Neural cell (in vitro differentiated cells): ENCODE measurements around the gene EEIG1. TPM values are rescaled to one million over a fixed set of nuclear protein-coding genes. Genes with fewer than 3 reads are reported as not detected.

Source experiments
- H2AFZ ChIP-seq: fragments of 200-600, 300-800 bp; sonication (generic), shearing (Covaris generic); 2 replicates; pipeline ENCODE4 v1.6.0; 2014; ENCODE audit warnings: low read depth, mild to moderate bottlenecking, antibody characterized with exemption, low read length, moderate library complexity
- H3F3A ChIP-seq: fragments of 200-600 bp; shearing (Covaris generic); 2 replicates; pipeline ENCODE4 v1.6.1; 2016; ENCODE audit warnings: mild to moderate bottlenecking, moderate library complexity, mixed read lengths, antibody characterized with exemption, low read length; ENCODE audit not compliant: insufficient read depth, poor library complexity, severe bottlenecking
- H3K27ac ChIP-seq: fragments of 200-600, 300-800 bp; sonication (generic), shearing (Covaris generic); 2 replicates; pipeline ENCODE4 v1.5.1; 2014; ENCODE audit warnings: mild to moderate bottlenecking, low read length, moderate library complexity
- H3K27me3 ChIP-seq: fragments of 300-800, 200-600 bp; sonication (generic), shearing (Covaris generic); 2 replicates; pipeline ENCODE4 v1.6.0; 2014; ENCODE audit warnings: mild to moderate bottlenecking, low read depth, low read length, moderate library complexity; ENCODE audit not compliant: insufficient read depth
- H3K36me3 ChIP-seq: fragments of 300-800, 200-600 bp; sonication (generic), shearing (Covaris generic); 2 replicates; pipeline ENCODE4 v1.5.1; 2014; ENCODE audit warnings: mild to moderate bottlenecking, antibody characterized with exemption, low read length, moderate library complexity; ENCODE audit not compliant: insufficient read depth
- H3K4me2 ChIP-seq: fragments of 300-800, 200-600 bp; sonication (generic), shearing (Covaris generic); 2 replicates; pipeline ENCODE4 v1.6.0; 2014; ENCODE audit warnings: mild to moderate bottlenecking, low read length
- H3K4me3 ChIP-seq: fragments of 300-800, 200-600 bp; sonication (generic), shearing (Covaris generic); 2 replicates; pipeline ENCODE4 v1.5.1; 2014; ENCODE audit warnings: mild to moderate bottlenecking, low read length, moderate library complexity
- H3K79me2 ChIP-seq: fragments of 200-600 bp; shearing (Covaris generic); replicated peaks from 2 replicates; pipeline ENCODE4 v1.6.0; 2014; ENCODE audit warnings: mild to moderate bottlenecking, low read length, moderate library complexity; ENCODE audit not compliant: insufficient read depth
- H3K9ac ChIP-seq: fragments of 300-800, 200-600 bp; sonication (generic), shearing (Covaris generic); 2 replicates; pipeline ENCODE4 v1.6.1; 2016; ENCODE audit warnings: mild to moderate bottlenecking, low read length, mixed read lengths
- H3K9me2 ChIP-seq: fragments of 200-600 bp; shearing (Covaris generic); 2 replicates; pipeline ENCODE4 v1.6.1; 2016; ENCODE audit warnings: mild to moderate bottlenecking, low read length, mixed read lengths; ENCODE audit not compliant: insufficient read depth
- H3K9me3 ChIP-seq: fragments of 200-600, 300-800 bp; sonication (generic), shearing (Covaris generic); 2 replicates; pipeline ENCODE4 v1.6.1; 2016; ENCODE audit warnings: mild to moderate bottlenecking, mixed run types, low read length, moderate library complexity, mixed read lengths
- H4K20me1 ChIP-seq: fragments of 200-600 bp; shearing (Covaris generic); 2 replicates; pipeline ENCODE4 v1.6.1; 2016; ENCODE audit warnings: mild to moderate bottlenecking, mixed run types; ENCODE audit not compliant: insufficient read depth
- EP300 ChIP-seq: fragments of 450-650 bp; conservative IDR thresholded peaks from 2 replicates; pipeline ENCODE4 v1.6.1; 2014; ENCODE audit warnings: antibody characterized with exemption, mild to moderate bottlenecking, moderate library complexity; ENCODE audit not compliant: poor library complexity, severe bottlenecking
- EZH2 ChIP-seq: fragments of 200-600, 300-800 bp; shearing (Covaris generic), sonication (generic); IDR thresholded peaks from 2 replicates; pipeline ENCODE4 v1.6.1; 2014; ENCODE audit warnings: antibody characterized with exemption, low read length, borderline replicate concordance, mild to moderate bottlenecking; ENCODE audit not compliant: insufficient read depth, poor library complexity, severe bottlenecking
- MXI1 ChIP-seq: fragments of 450-650 bp; conservative IDR thresholded peaks from 2 replicates; pipeline ENCODE4 v1.6.1; 2014; ENCODE audit warnings: antibody characterized with exemption, mild to moderate bottlenecking; ENCODE audit not compliant: poor library complexity, severe bottlenecking
- POLR2AphosphoS5 ChIP-seq: IDR thresholded peaks from 2 replicates; pipeline ENCODE4 v1.6.1; 2012
- RAD21 ChIP-seq: fragments of 450-650 bp; conservative IDR thresholded peaks from 2 replicates; pipeline ENCODE4 v1.6.1; 2014; ENCODE audit warnings: antibody characterized with exemption, mild to moderate bottlenecking, moderate library complexity
- TAF1 ChIP-seq: IDR thresholded peaks from 2 replicates; pipeline ENCODE4 v1.6.1; 2012; ENCODE audit warnings: low read depth
- polyA plus RNA-seq: library from polyadenylated mRNA; depleted of rRNA; stranded (reverse); fragments of >200 nt; gene quantifications from 2 replicates; pipeline ENCODE4 v1.2.3, GENCODE V29; 2014
- TF ChIP-seq, protein P1 (sequence below): IDR thresholded peaks from 2 replicates; pipeline ENCODE4 v1.6.1; 2012; ENCODE audit warnings: borderline replicate concordance
- TF ChIP-seq, protein P2 (sequence below): fragments of 450-650 bp; IDR thresholded peaks from 2 replicates; pipeline ENCODE4 v1.5.1; 2014; ENCODE audit warnings: antibody characterized with exemption, mild to moderate bottlenecking, moderate library complexity; ENCODE audit not compliant: poor library complexity, severe bottlenecking

EEIG1 gene
- polyA plus RNA-seq, 1 donor from 2014 or later: 6.7 TPM

DNA sequence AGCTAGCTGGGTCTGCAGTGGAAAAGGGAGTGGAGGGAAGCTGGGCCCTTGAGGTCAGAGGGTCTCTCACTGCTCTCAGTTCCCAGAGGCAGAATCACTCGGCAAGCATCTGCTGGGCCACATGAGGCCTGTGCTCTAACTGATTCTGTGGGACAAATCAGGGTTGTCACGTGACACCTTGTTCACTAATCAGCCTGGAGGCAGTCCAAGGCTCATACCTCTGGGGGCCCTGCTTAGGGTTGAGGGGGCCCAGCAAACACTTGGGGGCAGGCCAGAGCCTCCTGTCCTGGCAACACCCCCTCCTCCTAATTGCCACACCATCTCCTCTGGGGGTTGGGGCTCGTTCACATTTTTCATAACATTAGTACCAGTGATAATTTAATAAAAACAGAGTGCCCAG, 34.1 kb downstream of the EEIG1 start:
- Histone ChIP-seq H3F3A (no peaks in the 10 kb centered on the region), H3K4me2 (no peak overlapping the region), H3K9me2 (no peaks in the 10 kb centered on the region), H3K9ac (no peak overlapping the region), H2AFZ (no peak overlapping the region), H3K27ac (no peak overlapping the region), H3K4me3 (no peak overlapping the region), H3K79me2 (no peaks in the 10 kb centered on the region), H3K27me3 (no peaks in the 10 kb centered on the region), H3K36me3 (no peaks in the 10 kb centered on the region), H4K20me1 (no peaks in the 10 kb centered on the region), H3K9me3 (no peaks in the 10 kb centered on the region)
- TF ChIP-seq, protein P1, sequence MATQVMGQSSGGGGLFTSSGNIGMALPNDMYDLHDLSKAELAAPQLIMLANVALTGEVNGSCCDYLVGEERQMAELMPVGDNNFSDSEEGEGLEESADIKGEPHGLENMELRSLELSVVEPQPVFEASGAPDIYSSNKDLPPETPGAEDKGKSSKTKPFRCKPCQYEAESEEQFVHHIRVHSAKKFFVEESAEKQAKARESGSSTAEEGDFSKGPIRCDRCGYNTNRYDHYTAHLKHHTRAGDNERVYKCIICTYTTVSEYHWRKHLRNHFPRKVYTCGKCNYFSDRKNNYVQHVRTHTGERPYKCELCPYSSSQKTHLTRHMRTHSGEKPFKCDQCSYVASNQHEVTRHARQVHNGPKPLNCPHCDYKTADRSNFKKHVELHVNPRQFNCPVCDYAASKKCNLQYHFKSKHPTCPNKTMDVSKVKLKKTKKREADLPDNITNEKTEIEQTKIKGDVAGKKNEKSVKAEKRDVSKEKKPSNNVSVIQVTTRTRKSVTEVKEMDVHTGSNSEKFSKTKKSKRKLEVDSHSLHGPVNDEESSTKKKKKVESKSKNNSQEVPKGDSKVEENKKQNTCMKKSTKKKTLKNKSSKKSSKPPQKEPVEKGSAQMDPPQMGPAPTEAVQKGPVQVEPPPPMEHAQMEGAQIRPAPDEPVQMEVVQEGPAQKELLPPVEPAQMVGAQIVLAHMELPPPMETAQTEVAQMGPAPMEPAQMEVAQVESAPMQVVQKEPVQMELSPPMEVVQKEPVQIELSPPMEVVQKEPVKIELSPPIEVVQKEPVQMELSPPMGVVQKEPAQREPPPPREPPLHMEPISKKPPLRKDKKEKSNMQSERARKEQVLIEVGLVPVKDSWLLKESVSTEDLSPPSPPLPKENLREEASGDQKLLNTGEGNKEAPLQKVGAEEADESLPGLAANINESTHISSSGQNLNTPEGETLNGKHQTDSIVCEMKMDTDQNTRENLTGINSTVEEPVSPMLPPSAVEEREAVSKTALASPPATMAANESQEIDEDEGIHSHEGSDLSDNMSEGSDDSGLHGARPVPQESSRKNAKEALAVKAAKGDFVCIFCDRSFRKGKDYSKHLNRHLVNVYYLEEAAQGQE: no peak
- TF ChIP-seq RAD21 (no peak), EZH2 (no peak), TAF1 (no peak), EP300 (no peak), MXI1 (no peak), POLR2AphosphoS5 (no peak)
- TF ChIP-seq, protein P2, sequence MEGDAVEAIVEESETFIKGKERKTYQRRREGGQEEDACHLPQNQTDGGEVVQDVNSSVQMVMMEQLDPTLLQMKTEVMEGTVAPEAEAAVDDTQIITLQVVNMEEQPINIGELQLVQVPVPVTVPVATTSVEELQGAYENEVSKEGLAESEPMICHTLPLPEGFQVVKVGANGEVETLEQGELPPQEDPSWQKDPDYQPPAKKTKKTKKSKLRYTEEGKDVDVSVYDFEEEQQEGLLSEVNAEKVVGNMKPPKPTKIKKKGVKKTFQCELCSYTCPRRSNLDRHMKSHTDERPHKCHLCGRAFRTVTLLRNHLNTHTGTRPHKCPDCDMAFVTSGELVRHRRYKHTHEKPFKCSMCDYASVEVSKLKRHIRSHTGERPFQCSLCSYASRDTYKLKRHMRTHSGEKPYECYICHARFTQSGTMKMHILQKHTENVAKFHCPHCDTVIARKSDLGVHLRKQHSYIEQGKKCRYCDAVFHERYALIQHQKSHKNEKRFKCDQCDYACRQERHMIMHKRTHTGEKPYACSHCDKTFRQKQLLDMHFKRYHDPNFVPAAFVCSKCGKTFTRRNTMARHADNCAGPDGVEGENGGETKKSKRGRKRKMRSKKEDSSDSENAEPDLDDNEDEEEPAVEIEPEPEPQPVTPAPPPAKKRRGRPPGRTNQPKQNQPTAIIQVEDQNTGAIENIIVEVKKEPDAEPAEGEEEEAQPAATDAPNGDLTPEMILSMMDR: no peak

DNA sequence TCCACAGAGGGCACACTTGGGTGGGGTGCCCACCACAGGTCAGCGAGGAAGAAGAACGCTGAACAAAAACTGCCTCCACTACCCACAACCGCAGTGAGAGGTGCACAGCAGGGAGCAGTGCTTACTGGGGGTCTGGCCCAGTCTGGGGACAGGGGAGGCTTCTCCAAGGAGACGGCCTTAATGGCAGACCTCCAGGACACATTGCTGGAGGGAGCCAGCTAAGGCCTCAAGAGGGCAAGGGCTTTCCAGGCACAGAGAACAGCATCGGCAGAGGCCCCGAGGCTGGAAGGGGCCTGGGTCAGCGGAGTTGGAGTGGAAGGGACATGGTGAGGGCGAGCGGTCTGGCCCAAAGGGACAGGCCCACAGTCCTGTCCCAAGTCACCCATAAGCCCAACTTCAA, 34.8 kb downstream of the EEIG1 start:
- H3K79me2 ChIP-seq: no peaks in the 10 kb centered on the region
- no peaks in the 10 kb centered on the region for H3K27me3 ChIP-seq
- no peak overlapping the region for H3K4me2 ChIP-seq
- no peaks in the 10 kb centered on the region for H3K9me3 ChIP-seq
- no peak overlapping the region for H3K9ac ChIP-seq
- no peak overlapping the region for H2AFZ ChIP-seq
- no peak overlapping the region for H3K4me3 ChIP-seq
- no peaks in the 10 kb centered on the region for H3K9me2 ChIP-seq
- no peaks in the 10 kb centered on the region for H4K20me1 ChIP-seq
- no peaks in the 10 kb centered on the region for H3F3A ChIP-seq
- H3K27ac ChIP-seq: no peak overlapping the region
- TF ChIP-seq EZH2 (no peak), MXI1 (no peak), POLR2AphosphoS5 (no peak), TAF1 (no peak), EP300 (no peak)
- TF ChIP-seq, protein P2: no peak
- TF ChIP-seq, protein P1: no peak
- no peaks in the 10 kb centered on the region for H3K36me3 ChIP-seq
